Measurements from ENCODE around the gene PTGR2. TPM values are rescaled to one million over a fixed set of nuclear protein-coding genes. Genes with fewer than 3 reads are reported as not detected.

PTGR2 gene
- total RNA-seq, 4 donors from 2014 or later, result 2.5 to 7.1 (median 4.3) TPM

DNA sequence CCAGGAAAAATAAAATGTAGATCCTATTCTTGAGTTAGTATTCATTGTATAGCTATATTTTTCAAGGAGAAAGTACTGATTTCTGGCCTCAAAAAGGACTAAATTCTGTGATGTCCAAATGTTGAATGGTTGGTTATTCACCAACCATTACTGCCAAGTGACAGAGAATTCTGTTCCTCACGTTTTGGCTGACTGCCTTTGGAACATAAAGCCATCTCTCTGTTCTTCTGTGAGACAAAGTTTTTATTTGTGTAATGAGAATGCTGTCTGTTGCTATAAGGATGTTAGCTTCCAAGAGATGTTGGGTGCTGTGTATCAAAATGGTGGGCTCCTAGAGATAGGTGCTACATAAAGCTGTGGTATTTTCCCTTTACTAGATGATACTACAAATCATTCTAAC is 44.3 kb downstream of the PTGR2 start:
- Histone ChIP-seq H3K4me3 (no peak overlapping the region), H3K36me3 (peaks cover 39 to 86% (median 79%) of the 10 kb centered on the region in 4 donors), H3K9me3 (no peaks in the 10 kb centered on the region), H3K4me1 (no peaks in the 10 kb centered on the region), H3K27ac (replicated peaks in 1 of 4) (no peak overlapping the region), H3K27me3 (no peaks in the 10 kb centered on the region)
- WGBS, result 43% methylated on average over 1 of the region's 1 CpG
- intact Hi-C loops (cut with DNase I), result no loop called here
- no peak for TF ChIP-seq EP300 (IDR thresholded peaks at IDR 0.05)
- TF ChIP-seq, protein P1, sequence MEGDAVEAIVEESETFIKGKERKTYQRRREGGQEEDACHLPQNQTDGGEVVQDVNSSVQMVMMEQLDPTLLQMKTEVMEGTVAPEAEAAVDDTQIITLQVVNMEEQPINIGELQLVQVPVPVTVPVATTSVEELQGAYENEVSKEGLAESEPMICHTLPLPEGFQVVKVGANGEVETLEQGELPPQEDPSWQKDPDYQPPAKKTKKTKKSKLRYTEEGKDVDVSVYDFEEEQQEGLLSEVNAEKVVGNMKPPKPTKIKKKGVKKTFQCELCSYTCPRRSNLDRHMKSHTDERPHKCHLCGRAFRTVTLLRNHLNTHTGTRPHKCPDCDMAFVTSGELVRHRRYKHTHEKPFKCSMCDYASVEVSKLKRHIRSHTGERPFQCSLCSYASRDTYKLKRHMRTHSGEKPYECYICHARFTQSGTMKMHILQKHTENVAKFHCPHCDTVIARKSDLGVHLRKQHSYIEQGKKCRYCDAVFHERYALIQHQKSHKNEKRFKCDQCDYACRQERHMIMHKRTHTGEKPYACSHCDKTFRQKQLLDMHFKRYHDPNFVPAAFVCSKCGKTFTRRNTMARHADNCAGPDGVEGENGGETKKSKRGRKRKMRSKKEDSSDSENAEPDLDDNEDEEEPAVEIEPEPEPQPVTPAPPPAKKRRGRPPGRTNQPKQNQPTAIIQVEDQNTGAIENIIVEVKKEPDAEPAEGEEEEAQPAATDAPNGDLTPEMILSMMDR (IDR thresholded peaks at IDR 0.05), result no peak
- DNase-seq (ENCODE audit: extremely low spot score), result no peak

DNA sequence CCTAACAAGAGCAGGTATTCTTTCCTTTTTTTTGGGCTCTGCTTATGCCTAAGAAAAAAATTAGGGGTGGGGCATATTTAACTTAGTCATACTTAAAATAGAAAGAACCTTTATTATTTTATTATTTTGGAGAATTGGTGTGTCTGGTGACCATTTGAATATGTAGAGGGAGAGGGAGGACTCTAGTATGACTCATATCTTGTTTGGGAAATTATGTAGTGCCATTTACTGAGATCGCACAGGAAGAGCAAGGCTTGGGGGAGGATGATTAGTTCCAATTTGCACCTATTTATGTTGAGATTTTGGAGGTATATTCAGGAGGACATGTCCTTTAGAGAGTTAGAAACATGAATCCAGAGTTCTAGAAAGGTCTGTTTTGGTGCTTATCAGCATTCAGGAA is 44.9 kb downstream of the PTGR2 start:
- H3K36me3 ChIP-seq, result peaks cover 39 to 92% (median 83%) of the 10 kb centered on the region in 4 donors
- H3K27ac ChIP-seq (replicated peaks in 1 of 4), result peak overlapping the region in 1 of 4 donors; percentile 53
- H3K9me3 ChIP-seq, result no peaks in the 10 kb centered on the region
- no peak for DNase-seq (ENCODE audit: extremely low spot score)
- intact Hi-C loops (cut with DNase I), result no loop called here
- no peaks in the 10 kb centered on the region for H3K27me3 ChIP-seq
- 77% methylated on average over 1 of the region's 1 CpG for WGBS
- H3K4me1 ChIP-seq, result no peaks in the 10 kb centered on the region
- TF ChIP-seq POLR2AphosphoS5 (IDR thresholded peaks at IDR 0.05), result no peak
- TF ChIP-seq EP300 (IDR thresholded peaks at IDR 0.05), result no peak
- TF ChIP-seq, protein P1 (IDR thresholded peaks at IDR 0.05), result no peak
- no peak for TF ChIP-seq POLR2A (IDR thresholded peaks at IDR 0.05; ENCODE audit: low read depth)
- no peak overlapping the region for H3K4me3 ChIP-seq

DNA sequence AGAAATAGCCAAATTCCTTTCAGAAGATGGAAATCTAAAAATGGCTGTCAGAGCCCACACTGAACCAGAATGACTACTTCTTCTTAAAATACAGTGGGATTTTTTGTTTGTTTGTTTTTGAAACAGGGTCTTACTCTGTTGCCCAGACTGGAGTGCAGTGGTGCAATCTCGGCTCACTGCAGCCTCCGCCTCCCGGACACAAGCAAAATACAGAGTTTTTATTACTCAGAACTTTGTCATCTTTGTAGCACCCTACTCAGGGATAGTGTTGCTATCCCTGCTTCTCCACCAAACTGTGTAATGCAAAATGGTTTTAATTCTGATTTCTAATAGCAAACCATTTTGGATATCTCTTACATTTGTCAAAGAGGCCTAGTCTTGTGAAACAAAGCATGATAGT is 51.4 kb downstream of the PTGR2 start:
- no peaks in the 10 kb centered on the region for H3K9me3 ChIP-seq
- DNase-seq (ENCODE audit: extremely low spot score), result no peak
- H3K27ac ChIP-seq (replicated peaks in 1 of 4), result no peak overlapping the region
- H3K4me1 ChIP-seq, result no peaks in the 10 kb centered on the region
- H3K4me3 ChIP-seq, result no peak overlapping the region
- TF ChIP-seq POLR2A (IDR thresholded peaks at IDR 0.05; ENCODE audit: low read depth) (no peak), POLR2AphosphoS5 (IDR thresholded peaks at IDR 0.05) (no peak), EP300 (IDR thresholded peaks at IDR 0.05) (no peak)
- TF ChIP-seq, protein P1 (IDR thresholded peaks at IDR 0.05), result no peak
- H3K27me3 ChIP-seq, result no peaks in the 10 kb centered on the region
- H3K36me3 ChIP-seq, result peaks cover 54 to 99% (median 88%) of the 10 kb centered on the region in 4 donors
- 93% methylated on average over 3 of the region's 3 CpGs for WGBS
- intact Hi-C loops (cut with DNase I), result no loop called here

DNA sequence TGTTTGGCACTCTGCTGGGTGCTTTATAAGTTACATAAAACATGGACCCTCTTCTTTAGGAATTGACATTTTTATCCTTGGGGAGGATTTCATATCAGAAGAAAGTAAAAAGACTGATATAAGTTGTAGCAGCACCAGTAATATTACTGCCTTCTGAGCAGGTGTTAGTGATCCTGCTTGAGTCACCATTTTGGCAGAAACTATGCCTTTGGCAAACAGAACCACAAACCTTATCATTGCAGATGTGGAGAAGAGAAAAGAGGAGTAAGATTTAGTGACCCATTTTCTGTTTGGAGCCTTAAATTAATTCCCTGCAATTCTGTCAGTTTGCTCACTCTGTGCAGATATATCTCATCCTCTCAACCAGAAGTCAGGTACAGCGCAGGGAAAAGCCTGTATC is 58.0 kb downstream of the PTGR2 start:
- H3K27ac ChIP-seq (replicated peaks in 1 of 4), result no peak overlapping the region
- DNase-seq (ENCODE audit: extremely low spot score), result no peak
- no peak for TF ChIP-seq EP300 (IDR thresholded peaks at IDR 0.05)
- no peak for TF ChIP-seq POLR2A (IDR thresholded peaks at IDR 0.05; ENCODE audit: low read depth)
- TF ChIP-seq POLR2AphosphoS5 (IDR thresholded peaks at IDR 0.05), result no peak
- TF ChIP-seq, protein P1 (IDR thresholded peaks at IDR 0.05), result no peak

GRCh38 chr14:73913256-73913655 is 61.6 kb downstream of the PTGR2 start:
- Histone ChIP-seq H3K27ac (replicated peaks in 1 of 4) (peak overlapping the region in 1 of 4 donors; percentile 52), H3K27me3 (no peaks in the 10 kb centered on the region), H3K36me3 (peaks cover 22 to 82% (median 71%) of the 10 kb centered on the region in 4 donors), H3K4me1 (peaks cover 0 to 24% (median 8%) of the 10 kb centered on the region in 4 donors), H3K4me3 (no peak overlapping the region), H3K9me3 (no peaks in the 10 kb centered on the region)
- TF ChIP-seq POLR2A (IDR thresholded peaks at IDR 0.05; ENCODE audit: low read depth) (no peak), EP300 (IDR thresholded peaks at IDR 0.05) (no peak), POLR2AphosphoS5 (IDR thresholded peaks at IDR 0.05) (no peak)
- TF ChIP-seq, protein P1 (IDR thresholded peaks at IDR 0.05), result no peak
- WGBS, result 62% methylated on average over 3 of the region's 3 CpGs
- DNase-seq (ENCODE audit: extremely low spot score), result no peak
- intact Hi-C loops (cut with DNase I), result no loop called here

More for the DNA sequence above, 58.0 kb downstream of the PTGR2 start:
- intact Hi-C loops (cut with DNase I), result no loop called here
- Histone ChIP-seq H3K36me3 (peaks cover 50 to 95% (median 89%) of the 10 kb centered on the region in 4 donors), H3K9me3 (no peaks in the 10 kb centered on the region), H3K4me3 (no peak overlapping the region), H3K4me1 (peaks cover 0 to 13% (median 8%) of the 10 kb centered on the region in 4 donors), H3K27me3 (no peaks in the 10 kb centered on the region)
- WGBS, result 100% methylated on average over 1 of the region's 1 CpG
